SHP77 treated with DMSO at 0.1 percent for 48 hours (cell line): ENCODE measurements around the gene TSPAN10.
A peak's percentile ranks its signal among the peaks of the same experiment; 100 is the strongest.
"Not testable (repeated sequence)": the region's sequence is repeated elsewhere in the genome, so short reads cannot be mapped to it uniquely, and the experiment has no call there.

ENCODE experiments used
- DNase-seq: peaks from one replicate; lab custom pipeline; 2025; lab: John Stamatoyannopoulos, UW

The TSPAN10 gene

GRCh38 chr17:81664051-81664470 lies 27.1 kb downstream of the TSPAN10 start:
- DNase-seq = no peak

- DNase-seq = peak; percentile 59
Observed at GRCh38 chr17:81665205-81666091, 28.5 kb downstream of the TSPAN10 start.

GRCh38 chr17:81666092-81666341 lies 29.0 kb downstream of the TSPAN10 start:
- DNase-seq = no peak

- peak; percentile 92 for DNase-seq
Observed at GRCh38 chr17:81666342-81667191, 29.6 kb downstream of the TSPAN10 start, which contains the start of the genes CCDC137 and OXLD1. CCDC137 (plus strand) TSS chr17:81666737; CDS start chr17:81666767, 30 bp downstream. OXLD1 (minus strand) TSS chr17:81666605; CDS start chr17:81666577, 28 bp downstream.

GRCh38 chr17:81667754-81668153 lies 30.8 kb downstream of the TSPAN10 start:
- DNase-seq = no peak

GRCh38 chr17:81672504-81672903 lies 35.5 kb downstream of the TSPAN10 start:
- DNase-seq = no peak

GRCh38 chr17:81672954-81673353 lies 36.0 kb downstream of the TSPAN10 start:
- DNase-seq = no peak

- no peak for DNase-seq
Observed at GRCh38 chr17:81673561-81674258, 36.7 kb downstream of the TSPAN10 start.

- DNase-seq = not testable (repeated sequence)
Observed at GRCh38 chr17:81675515-81676221, 38.7 kb downstream of the TSPAN10 start.

GRCh38 chr17:81676906-81677305 lies 39.9 kb downstream of the TSPAN10 start:
- peak; percentile 27 for DNase-seq

GRCh38 chr17:81680150-81680549 lies 43.2 kb downstream of the TSPAN10 start:
- DNase-seq = no peak

- no peak for DNase-seq
Observed at GRCh38 chr17:81681672-81682071, 44.7 kb downstream of the TSPAN10 start.

GRCh38 chr17:81682565-81683207 lies 45.7 kb downstream of the TSPAN10 start:
- DNase-seq = no peak

- no peak for DNase-seq
Observed at GRCh38 chr17:81683208-81683583, 46.2 kb downstream of the TSPAN10 start.

GRCh38 chr17:81683584-81684441 lies 46.8 kb downstream of the TSPAN10 start, which contains the start of the genes ARL16 and HGS:
ARL16 (minus strand) TSS chr17:81683797; CDS start chr17:81683753, 44 bp downstream.
HGS (plus strand) TSS chr17:81684011; CDS start chr17:81684067, 56 bp downstream.
- peak; percentile 100 for DNase-seq

- DNase-seq = no peak
Observed at GRCh38 chr17:81684442-81684911, 47.5 kb downstream of the TSPAN10 start.

GRCh38 chr17:81685108-81685507 lies 48.1 kb downstream of the TSPAN10 start:
- DNase-seq = no peak

- no peak for DNase-seq
Observed at GRCh38 chr17:81686614-81687013, 49.6 kb downstream of the TSPAN10 start.

- DNase-seq = no peak
Observed at GRCh38 chr17:81687770-81688541, 51.0 kb downstream of the TSPAN10 start.
